Trophoblast cell (in vitro differentiated cells and primary cell): Measurements from ENCODE around the gene DUS2.
"Not testable (repeated sequence)": the region's sequence is repeated elsewhere in the genome, so short reads cannot be mapped to it uniquely, and the experiment has no call there.

Experiments
- DNase-seq, 2 donors: peaks; one replicate each; pipeline ENCODE4 v3.0.0-alpha.2; 2016
- H2AFZ ChIP-seq: 2 replicates; pipeline ENCODE4 v1.6.1; 2013; ENCODE audit warnings: low read length, moderate library complexity, mild to moderate bottlenecking; ENCODE audit not compliant: insufficient read depth, poor library complexity
- H2AK5ac ChIP-seq: 2 replicates; pipeline ENCODE4 v1.6.1; 2013; ENCODE audit warnings: mild to moderate bottlenecking, low read length
- H2BK120ac ChIP-seq: 2 replicates; pipeline ENCODE4 v1.6.1; 2013; ENCODE audit warnings: low read length, mild to moderate bottlenecking, moderate library complexity; ENCODE audit not compliant: insufficient read depth, poor library complexity
- H2BK12ac ChIP-seq: 2 replicates; pipeline ENCODE4 v1.6.1; 2013; ENCODE audit warnings: mild to moderate bottlenecking, low read length, moderate library complexity
- H2BK5ac ChIP-seq: 2 replicates; pipeline ENCODE4 v1.6.1; 2013; ENCODE audit warnings: low read length, low read depth, moderate library complexity, mild to moderate bottlenecking; ENCODE audit not compliant: poor library complexity
- H3K14ac ChIP-seq: 2 replicates; pipeline ENCODE4 v1.6.1; 2013; ENCODE audit warnings: mild to moderate bottlenecking, low read length
- H3K18ac ChIP-seq: 2 replicates; pipeline ENCODE4 v1.6.1; 2013; ENCODE audit warnings: mild to moderate bottlenecking, low read length
- H3K23ac ChIP-seq: 2 replicates; pipeline ENCODE4 v1.6.1; 2013; ENCODE audit warnings: low read length
- H3K27ac ChIP-seq: 2 replicates; pipeline ENCODE4 v1.5.1; 2013; ENCODE audit warnings: low read depth, mild to moderate bottlenecking, inconsistent platforms, low read length, moderate library complexity
- H3K27me3 ChIP-seq: 2 replicates; pipeline ENCODE4 v1.6.1; 2013; ENCODE audit warnings: inconsistent platforms, mild to moderate bottlenecking, low read length, moderate library complexity; ENCODE audit not compliant: insufficient read depth
- H3K36me3 ChIP-seq, 2 experiments: 1 replicate in 1 of 2; 2 replicates in 1 of 2; pipeline ENCODE4 v1.6.1; 2013; ENCODE audit warnings: low read length in 2 of 2, mild to moderate bottlenecking in 2 of 2, moderate library complexity in 1 of 2; ENCODE audit not compliant: insufficient read depth in 2 of 2, control insufficient read depth in 1 of 2
- H3K4ac ChIP-seq: 2 replicates; pipeline ENCODE4 v1.6.1; 2013; ENCODE audit warnings: low read depth, mild to moderate bottlenecking, low read length, moderate library complexity
- H3K4me1 ChIP-seq, 2 experiments: 1 replicate in 1 of 2; 2 replicates in 1 of 2; pipeline ENCODE4 v1.6.1; 2013; ENCODE audit warnings: low read length in 2 of 2, mild to moderate bottlenecking in 2 of 2, moderate library complexity in 1 of 2; ENCODE audit not compliant: insufficient read depth in 2 of 2, control insufficient read depth in 1 of 2
- H3K4me2 ChIP-seq: 2 replicates; pipeline ENCODE4 v1.6.1; 2013; ENCODE audit warnings: inconsistent platforms, mild to moderate bottlenecking, low read length, moderate library complexity
- H3K4me3 ChIP-seq: 2 replicates; pipeline ENCODE4 v1.5.1; 2013; ENCODE audit warnings: mild to moderate bottlenecking, low read depth, low read length, inconsistent platforms
- H3K79me1 ChIP-seq: one replicate; pipeline ENCODE4 v1.6.1; 2013; ENCODE audit warnings: low read length
- H3K79me2 ChIP-seq: 2 replicates; pipeline ENCODE4 v1.6.1; 2013; ENCODE audit warnings: low read length, mild to moderate bottlenecking; ENCODE audit not compliant: control insufficient read depth, insufficient read depth, poor library complexity
- H3K9ac ChIP-seq: 2 replicates; pipeline ENCODE4 v1.6.1; 2013; ENCODE audit warnings: mild to moderate bottlenecking, low read length
- H3K9me3 ChIP-seq: 2 replicates; pipeline ENCODE4 v1.6.1; 2013; ENCODE audit warnings: low read depth, mild to moderate bottlenecking, control low read depth, inconsistent platforms, low read length; ENCODE audit not compliant: insufficient read depth
- H4K12ac ChIP-seq: 2 replicates; pipeline ENCODE4 v1.6.1; 2013; ENCODE audit warnings: low read depth, mild to moderate bottlenecking, low read length, moderate library complexity
- H4K8ac ChIP-seq: 2 replicates; pipeline ENCODE4 v1.6.1; 2013; ENCODE audit warnings: low read depth, mild to moderate bottlenecking, low read length, moderate library complexity
- H4K91ac ChIP-seq: one replicate; pipeline ENCODE4 v1.6.1; 2013; ENCODE audit warnings: low read depth, mild to moderate bottlenecking, low read length, moderate library complexity
- WGBS: extraction: QIAGEN DNeasy Blood & Tissue Kit; methylation state at CpG from one replicate; pipeline ENCODE4 v1.1.7; 2013; ENCODE audit warnings: missing lambda C conversion rate; ENCODE audit not compliant: insufficient read length, insufficient coverage; ENCODE audit errors: extremely low coverage; 5-methylcytosine and 5-hydroxymethylcytosine counted together

DUS2 gene

DNA sequence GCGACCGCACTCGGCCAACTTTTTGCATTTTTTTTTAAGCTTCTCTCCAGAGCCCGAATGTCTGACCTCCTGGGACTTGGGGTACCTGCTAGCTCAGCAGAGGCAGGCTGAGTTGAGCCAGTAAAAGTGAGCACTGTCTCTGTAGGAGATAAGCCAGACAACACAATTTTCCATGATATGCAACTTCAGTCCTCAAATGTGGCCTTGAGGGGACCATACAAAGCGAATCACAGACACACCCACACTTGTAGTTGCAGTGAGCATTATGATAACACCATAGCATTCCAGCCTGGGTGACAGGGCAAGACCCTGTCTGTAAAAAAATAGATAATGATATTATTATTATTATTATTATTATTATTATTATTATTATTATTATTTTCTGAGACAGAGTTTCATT is 26.4 kb upstream of the DUS2 start:
- H2AFZ ChIP-seq = no peak overlapping the region
- WGBS = no CpG with 5 or more reads among the region's 5 CpGs
- H3K14ac ChIP-seq = no peak overlapping the region
- H3K9ac ChIP-seq = no peak overlapping the region
- H2BK5ac ChIP-seq = no peak overlapping the region
- no peak overlapping the region for H4K8ac ChIP-seq
- H3K27ac ChIP-seq = no peak overlapping the region
- H2BK120ac ChIP-seq = no peak overlapping the region
- H3K4me1 ChIP-seq = peaks cover 5% of the 10 kb centered on the region in 2 experiments
- DNase-seq = no peak
- no peaks in the 10 kb centered on the region for H3K27me3 ChIP-seq
- no peak overlapping the region for H3K23ac ChIP-seq
- no peak overlapping the region for H4K12ac ChIP-seq
- no peak overlapping the region for H3K18ac ChIP-seq
- no peak overlapping the region for H4K91ac ChIP-seq
- no peak overlapping the region for H3K4me2 ChIP-seq
- no peak overlapping the region for H3K4ac ChIP-seq
- H3K4me3 ChIP-seq = no peak overlapping the region
- H3K36me3 ChIP-seq = no peaks in the 10 kb centered on the region
- H2BK12ac ChIP-seq = no peak overlapping the region
- H3K79me1 ChIP-seq = peaks cover 2% of the 10 kb centered on the region
- peaks cover 1% of the 10 kb centered on the region for H3K79me2 ChIP-seq
- no peak overlapping the region for H2AK5ac ChIP-seq
- no peaks in the 10 kb centered on the region for H3K9me3 ChIP-seq

DNA sequence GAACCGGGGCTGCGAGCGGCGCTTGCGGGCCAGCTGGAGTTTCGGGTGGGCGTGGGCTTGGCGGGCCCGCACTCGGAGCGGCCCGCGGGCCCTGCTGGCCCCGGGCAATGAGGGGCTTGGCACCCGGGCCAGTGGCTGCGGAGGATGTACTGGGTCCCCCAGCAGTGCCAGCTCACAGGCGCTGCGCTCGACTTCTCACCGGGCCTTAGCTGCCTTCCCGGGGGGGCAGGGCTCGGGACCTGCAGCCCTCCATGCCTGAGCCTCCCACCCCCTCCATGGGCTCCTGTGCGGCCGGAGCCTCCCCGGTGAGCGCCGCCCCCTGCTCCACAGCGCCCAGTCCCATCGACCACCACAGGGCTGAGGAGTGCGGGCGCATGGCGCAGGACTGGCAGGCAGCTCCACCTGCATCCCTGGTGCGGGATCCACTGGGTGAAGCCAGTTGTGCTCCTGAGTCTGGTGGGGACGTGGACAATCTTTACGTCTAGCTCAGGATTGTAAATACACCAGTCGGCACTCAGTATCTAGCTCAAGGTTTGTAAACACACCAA is 24.8 kb upstream of the DUS2 start:
- not testable (repeated sequence) for H3K27ac ChIP-seq, H3K4me1 ChIP-seq, H2BK5ac ChIP-seq, H3K4ac ChIP-seq, H3K4me3 ChIP-seq, H3K9ac ChIP-seq, H3K27me3 ChIP-seq, H3K23ac ChIP-seq, H4K91ac ChIP-seq, H3K14ac ChIP-seq, H3K36me3 ChIP-seq, DNase-seq, H3K4me2 ChIP-seq, H3K18ac ChIP-seq, H2AK5ac ChIP-seq, H3K9me3 ChIP-seq, H3K79me1 ChIP-seq, H3K79me2 ChIP-seq, H4K8ac ChIP-seq, H4K12ac ChIP-seq, H2BK12ac ChIP-seq, H2AFZ ChIP-seq, H2BK120ac ChIP-seq
- no CpG with 5 or more reads among the region's 36 CpGs for WGBS

DNA sequence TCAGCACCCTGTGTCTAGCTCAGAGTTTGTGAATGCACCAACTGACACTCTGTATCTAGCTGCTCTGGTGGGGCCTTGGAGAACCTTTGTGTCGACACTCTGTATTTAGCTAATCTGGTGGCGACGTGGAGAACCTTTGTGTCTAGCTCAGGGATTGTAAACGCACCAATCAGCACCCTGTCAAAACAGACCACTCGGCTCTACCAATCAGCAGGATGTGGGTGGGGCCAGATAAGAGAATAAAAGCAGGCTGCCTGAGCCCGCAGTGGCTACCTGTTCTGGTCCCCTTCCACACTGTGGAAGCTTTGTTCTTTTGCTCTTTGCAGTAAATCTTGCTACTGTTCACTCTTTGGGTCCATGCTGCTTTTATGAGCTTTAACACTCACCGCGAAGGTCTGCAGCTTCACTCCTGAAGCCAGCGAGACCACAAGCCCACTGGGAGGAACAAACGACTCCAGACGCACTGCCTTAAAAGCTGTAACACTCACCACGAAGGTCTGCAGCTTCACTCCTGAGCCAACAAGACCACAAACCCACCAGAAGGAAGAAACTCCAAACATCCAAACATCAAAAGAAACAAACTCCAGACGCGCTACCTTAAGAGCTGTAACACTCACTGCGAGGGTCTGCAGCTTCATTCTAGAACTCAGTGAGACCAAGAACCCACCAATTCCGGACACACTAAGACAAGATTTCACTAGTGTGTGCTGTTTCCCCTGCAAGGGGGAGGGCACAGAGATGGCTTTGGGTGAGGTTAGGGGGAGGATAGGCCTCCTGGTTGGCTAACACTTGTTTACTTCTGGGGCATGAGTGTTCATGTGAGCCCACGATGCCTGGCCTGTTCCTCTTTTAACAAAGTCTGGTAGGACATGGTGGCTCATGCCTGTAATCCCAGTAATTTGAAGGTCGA is 24.1 kb upstream of the DUS2 start, which contains the start of gene DPEP2:
DPEP2 (minus strand) TSS at position 706 of the 910 bp plus-strand sequence. CDS start 6,272 bp downstream, outside the sequence.
- H2AK5ac ChIP-seq, H2BK120ac ChIP-seq, H3K36me3 ChIP-seq, H3K79me1 ChIP-seq, DNase-seq, H4K91ac ChIP-seq, H2BK12ac ChIP-seq, H2AFZ ChIP-seq, H3K79me2 ChIP-seq, H3K18ac ChIP-seq, H3K27me3 ChIP-seq, H4K8ac ChIP-seq, H3K14ac ChIP-seq, H3K23ac ChIP-seq, H4K12ac ChIP-seq, H3K27ac ChIP-seq, H2BK5ac ChIP-seq, H3K9me3 ChIP-seq, H3K4ac ChIP-seq, H3K4me3 ChIP-seq, H3K4me2 ChIP-seq, H3K4me1 ChIP-seq, H3K9ac ChIP-seq: not testable (repeated sequence)
- no CpG with 5 or more reads among the region's 18 CpGs for WGBS

DNA sequence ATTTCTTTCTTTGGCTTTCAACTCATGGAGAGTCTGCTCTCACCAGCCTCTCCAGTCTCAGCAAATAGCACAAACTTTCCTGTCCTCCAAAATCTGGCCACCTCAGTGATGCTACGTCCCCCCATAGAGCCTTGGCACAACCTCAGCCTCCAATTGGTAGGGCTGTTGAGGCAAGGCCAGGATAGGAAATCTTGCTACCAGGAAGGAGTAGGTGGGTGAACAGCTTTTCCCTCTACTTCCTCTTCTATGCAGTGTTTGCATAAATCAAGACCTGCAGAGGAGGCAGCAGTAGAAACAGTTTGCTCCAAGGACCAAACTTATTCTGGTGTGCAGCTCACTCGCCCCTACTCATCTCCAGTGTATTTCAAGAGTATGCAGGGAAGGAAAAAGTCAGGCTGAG is 23.1 kb upstream of the DUS2 start:
- H4K8ac ChIP-seq = no peak overlapping the region
- no peak overlapping the region for H4K12ac ChIP-seq
- H3K9me3 ChIP-seq = no peaks in the 10 kb centered on the region
- no peak overlapping the region for H2BK120ac ChIP-seq
- H3K18ac ChIP-seq = no peak overlapping the region
- H2AFZ ChIP-seq = no peak overlapping the region
- WGBS = no CpG with 5 or more reads among the region's 2 CpGs
- H3K36me3 ChIP-seq = no peaks in the 10 kb centered on the region
- no peak overlapping the region for H2BK5ac ChIP-seq
- H2BK12ac ChIP-seq = no peak overlapping the region
- no peak overlapping the region for H3K27ac ChIP-seq
- no peak overlapping the region for H3K4me2 ChIP-seq
- H3K4me1 ChIP-seq = peaks cover 2 to 3% of the 10 kb centered on the region in 2 experiments
- DNase-seq = no peak
- H2AK5ac ChIP-seq = no peak overlapping the region
- no peaks in the 10 kb centered on the region for H3K79me2 ChIP-seq
- no peak overlapping the region for H3K23ac ChIP-seq
- H3K4ac ChIP-seq = no peak overlapping the region
- H3K27me3 ChIP-seq = no peaks in the 10 kb centered on the region
- H3K79me1 ChIP-seq = peaks cover 2% of the 10 kb centered on the region
- H3K4me3 ChIP-seq = no peak overlapping the region
- no peak overlapping the region for H3K9ac ChIP-seq
- no peak overlapping the region for H3K14ac ChIP-seq
- no peak overlapping the region for H4K91ac ChIP-seq
